GM19099 (cell line): Measurements from ENCODE around the gene DPPA5.

ENCODE experiments used
- POLR2A ChIP-seq: IDR thresholded peaks from 3 replicates; pipeline ENCODE4 v1.6.1; 2011; ENCODE audit warnings: low read depth; ENCODE audit not compliant: insufficient read length; ENCODE audit errors: extremely low read depth

The DPPA5 gene

GRCh38 chr6:73325656-73326055, 28.4 kb downstream of the DPPA5 start:
- TF ChIP-seq POLR2A, result no peak

GRCh38 chr6:73323323-73323722, 30.8 kb downstream of the DPPA5 start:
- TF ChIP-seq POLR2A, result no peak

GRCh38 chr6:73314577-73315492, 39.2 kb downstream of the DPPA5 start:
- TF ChIP-seq POLR2A, result no peak

GRCh38 chr6:73309785-73310502, 44.1 kb downstream of the DPPA5 start:
- TF ChIP-seq POLR2A, result peak; percentile 77

- TF ChIP-seq POLR2A, result no peak
Observed at GRCh38 chr6:73309535-73309784, 44.6 kb downstream of the DPPA5 start.

GRCh38 chr6:73308712-73309534, 45.2 kb downstream of the DPPA5 start:
- no peak for TF ChIP-seq POLR2A
